Endothelial cell of umbilical vein (primary cell): Measurements from ENCODE around the gene CT47C1. TPM values are rescaled to one million over a fixed set of nuclear protein-coding genes. Genes with fewer than 3 reads are reported as not detected.

ENCODE experiments used
- BruUV-seq: library from RNA; stranded (reverse); fragments of 400-500 nt; replicated peaks from 2 replicates; lab custom pipeline; 2021; lab: Mats Ljungman, UMichigan
- CTCF ChIA-PET: fragments of 300-600, 350-600 bp; sonication (Branson Sonifier 250); formaldehyde crosslinking; loops from one replicate; lab custom pipeline; 2021; ENCODE audit warnings: antibody characterized with exemption, inconsistent platforms; lab: Charles Lee
- POLR2A ChIA-PET: fragments of 300-600, 350-600 bp; sonication (Branson Sonifier 250); formaldehyde crosslinking; loops from one replicate; lab custom pipeline; 2021; ENCODE audit warnings: antibody characterized with exemption, inconsistent platforms; lab: Charles Lee
- DNase-seq: peaks from one replicate; pipeline ENCODE4 v3.0.0-alpha.2; 2011; ENCODE audit warnings: low read depth, low spot score
- FAIRE-seq: peaks from 2 replicates; lab custom pipeline; 2011; peaks lifted over from hg19 to GRCh38; lab: Jason Lieb, UNC
- H2AFZ ChIP-seq: 2 replicates; pipeline ENCODE4 v1.6.0; 2012; ENCODE audit warnings: low read depth, low read length, control low read depth, inconsistent platforms
- H3K27ac ChIP-seq: 2 replicates; pipeline ENCODE4 v1.5.1; 2011; ENCODE audit warnings: low read depth, mild to moderate bottlenecking, control low read depth, low read length, moderate library complexity; ENCODE audit not compliant: insufficient read depth
- H3K27me3 ChIP-seq, 2 experiments: 2 replicates each; pipeline versions ENCODE4 v1.6.0 to v1.6.1; 2011; ENCODE audit warnings: low read length in 2 of 2, mixed read lengths in 1 of 2; ENCODE audit not compliant: control insufficient read depth in 2 of 2, insufficient read depth in 2 of 2
- H3K36me3 ChIP-seq, 2 experiments: 2 replicates in 1 of 2; 3 replicates in 1 of 2; pipeline ENCODE4 v1.5.1; 2011; ENCODE audit warnings: low read length in 2 of 2, mild to moderate bottlenecking in 1 of 2, moderate library complexity in 1 of 2; ENCODE audit not compliant: control insufficient read depth in 2 of 2, insufficient read depth in 2 of 2; ENCODE audit errors: extremely low read depth in 1 of 2
- H3K4me1 ChIP-seq: 3 replicates; pipeline ENCODE4 v1.5.1; 2011; ENCODE audit warnings: mild to moderate bottlenecking, low read length; ENCODE audit not compliant: control insufficient read depth, insufficient read depth; ENCODE audit errors: extremely low read depth
- H3K4me2 ChIP-seq: 2 replicates; pipeline ENCODE4 v1.6.1; 2011; ENCODE audit warnings: low read length, control low read depth, mixed read lengths; ENCODE audit not compliant: insufficient read depth
- H3K4me3 ChIP-seq, 3 experiments: fragments of 200-600 bp in 1 of 3; sonication (generic), shearing (Covaris generic) in 1 of 3; replicated peaks in 1 of 3; 2 replicates each; pipeline ENCODE4 v1.5.1; 2011 to 2016; ENCODE audit warnings: control low read depth in 3 of 3, low read length in 3 of 3, mild to moderate bottlenecking in 2 of 3, inconsistent platforms in 1 of 3, low read depth in 1 of 3, moderate library complexity in 1 of 3; ENCODE audit not compliant: insufficient read depth in 1 of 3
- H3K79me2 ChIP-seq: 2 replicates; pipeline ENCODE4 v1.6.0; 2012; ENCODE audit warnings: low read length, inconsistent platforms; ENCODE audit not compliant: control insufficient read depth, insufficient read depth
- H3K9ac ChIP-seq: replicated peaks from 2 replicates; pipeline ENCODE3; 2011; ENCODE audit warnings: low read length, control low read depth; ENCODE audit not compliant: insufficient read depth; ENCODE audit errors: extremely low read depth
- H3K9me1 ChIP-seq: replicated peaks from 3 replicates; pipeline ENCODE4 v1.6.0; 2011; ENCODE audit warnings: mild to moderate bottlenecking, low read length; ENCODE audit not compliant: control insufficient read depth, insufficient read depth; ENCODE audit errors: extremely low read depth
- H3K9me3 ChIP-seq: replicated peaks from 2 replicates; pipeline ENCODE4 v1.5.1; 2012; ENCODE audit warnings: low read length, inconsistent platforms; ENCODE audit not compliant: control insufficient read depth, insufficient read depth
- H4K20me1 ChIP-seq: replicated peaks from 2 replicates; pipeline ENCODE3; 2011; ENCODE audit warnings: mild to moderate bottlenecking, low read length; ENCODE audit not compliant: control insufficient read depth, insufficient read depth; ENCODE audit errors: extremely low read depth
- EZH2 ChIP-seq: IDR thresholded peaks from 2 replicates; pipeline ENCODE4 v1.6.1; 2012; ENCODE audit warnings: borderline replicate concordance, low read depth, mild to moderate bottlenecking, moderate library complexity, low read length, inconsistent platforms; ENCODE audit not compliant: severe bottlenecking
- FOS ChIP-seq: IDR thresholded peaks from 2 replicates; pipeline ENCODE4 v1.6.1; 2011; ENCODE audit warnings: mild to moderate bottlenecking, low read length, moderate library complexity, borderline replicate concordance; ENCODE audit not compliant: insufficient read depth
- GATA2 ChIP-seq: IDR thresholded peaks from 2 replicates; pipeline ENCODE4 v1.7.0; 2011; ENCODE audit warnings: low read depth, mild to moderate bottlenecking, moderate library complexity, mixed read lengths, low read length; ENCODE audit not compliant: insufficient read length, insufficient read depth
- JUN ChIP-seq: IDR thresholded peaks from 2 replicates; pipeline ENCODE4 v1.6.1; 2011; ENCODE audit warnings: borderline replicate concordance, low read depth; ENCODE audit not compliant: insufficient read length, insufficient read depth
- MYC ChIP-seq: IDR thresholded peaks from one replicate; pipeline ENCODE4 v1.6.1; 2011; ENCODE audit warnings: mild to moderate bottlenecking, low read depth, low read length
- POLR2A ChIP-seq: IDR thresholded peaks from 2 replicates; pipeline ENCODE4 v1.6.1; 2012; ENCODE audit warnings: low read depth, mild to moderate bottlenecking, control low read depth, low read length
- POLR2AphosphoS5 ChIP-seq: IDR thresholded peaks from 2 replicates; pipeline ENCODE4 v1.6.1; 2012; ENCODE audit warnings: low read depth, mild to moderate bottlenecking, control low read depth, low read length, moderate library complexity; ENCODE audit not compliant: insufficient read depth
- dilution Hi-C: fragments of 300-500 bp; cut with MboI; formaldehyde crosslinking; loops from one replicate; pipeline ENCODE4 v1.15.0; 2019; ENCODE audit warnings: low sequenced_read_pairs; ENCODE audit not compliant: extremely low pct_ligation_motif_present
- intact Hi-C: fragments of 100-400 bp; cut with micrococcal nuclease; formaldehyde crosslinking; loops from one replicate; pipeline ENCODE4 v1.10.0; 2022
- polyA plus RNA-seq, 4 experiments: library from polyadenylated mRNA; depleted of rRNA in 3 of 4; stranded (reverse) in 3 of 4; unstranded in 1 of 4; fragments of >200 nt; gene quantifications; 2 replicates each; pipeline versions ENCODE4 v1.2.1 to v1.2.3, GENCODE V29; 2011 to 2012; ENCODE audit warnings: missing spikeins in 1 of 4
- total RNA-seq: library from RNA; stranded (reverse); gene quantifications from 2 replicates; pipeline ENCODE4 v1.2.3, GENCODE V29; 2021
- TF ChIP-seq, protein P1 (sequence below), 2 donors: IDR thresholded peaks; 1 replicate in 1 of 2; 2 replicates in 1 of 2; pipeline ENCODE4 v1.5.1; 2011; ENCODE audit warnings: low read length in 2 of 2, mild to moderate bottlenecking in 2 of 2, moderate library complexity in 2 of 2, control low read depth in 1 of 2, inconsistent platforms in 1 of 2, low read depth in 1 of 2; ENCODE audit not compliant: insufficient read depth in 1 of 2; ENCODE audit errors: extremely low read depth in 1 of 2
- TF ChIP-seq, protein P2 (sequence below): IDR thresholded peaks from 2 replicates; pipeline ENCODE4 v1.6.1; 2011; ENCODE audit not compliant: insufficient read depth, insufficient read length

Gene CT47C1
- total and polyA plus RNA-seq, 2 donors (not counting 3 experiments of a cell fraction or from before 2014, with no cell fraction given): not detected

DNA sequence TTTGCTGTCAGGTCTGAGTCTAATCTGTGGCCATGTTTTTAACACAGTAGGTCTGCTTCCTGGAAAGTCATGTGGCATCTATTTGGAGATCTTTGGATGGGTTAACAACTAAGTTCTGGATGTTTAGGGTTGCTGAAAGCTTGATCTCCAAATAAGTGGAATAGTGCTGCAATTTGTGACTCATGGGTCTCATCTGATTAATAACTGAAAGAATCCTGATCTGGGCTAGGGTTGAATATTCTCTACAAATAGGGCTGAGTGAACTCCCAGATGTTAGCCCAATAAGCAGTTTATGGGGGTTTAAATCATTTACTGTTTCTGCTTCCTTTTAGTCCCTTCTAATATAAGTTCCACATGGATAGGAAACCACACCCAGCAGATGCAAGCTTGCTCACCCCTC, 23.1 kb downstream of the CT47C1 start:
- ChIA-PET CTCF (no interaction called here), POLR2A (no interaction called here)
- Histone ChIP-seq H3K4me1 (no peaks in the 10 kb centered on the region), H4K20me1 (no peaks in the 10 kb centered on the region), H3K9me3 (no peaks in the 10 kb centered on the region), H3K4me2 (no peak overlapping the region), H3K27me3 (no peaks in the 10 kb centered on the region), H3K4me3 (no peak overlapping the region), H3K9me1 (no peaks in the 10 kb centered on the region), H3K36me3 (no peaks in the 10 kb centered on the region), H3K27ac (no peak overlapping the region), H2AFZ (no peak overlapping the region), H3K9ac (no peak overlapping the region), H3K79me2 (no peaks in the 10 kb centered on the region)
- no TSS peak for BruUV-seq
- DNase-seq (no peak), FAIRE-seq (no peak)
- intact Hi-C loops (no loop called here), dilution Hi-C loops (no loop called here)
- TF ChIP-seq MYC: no peak
- TF ChIP-seq, protein P1, sequence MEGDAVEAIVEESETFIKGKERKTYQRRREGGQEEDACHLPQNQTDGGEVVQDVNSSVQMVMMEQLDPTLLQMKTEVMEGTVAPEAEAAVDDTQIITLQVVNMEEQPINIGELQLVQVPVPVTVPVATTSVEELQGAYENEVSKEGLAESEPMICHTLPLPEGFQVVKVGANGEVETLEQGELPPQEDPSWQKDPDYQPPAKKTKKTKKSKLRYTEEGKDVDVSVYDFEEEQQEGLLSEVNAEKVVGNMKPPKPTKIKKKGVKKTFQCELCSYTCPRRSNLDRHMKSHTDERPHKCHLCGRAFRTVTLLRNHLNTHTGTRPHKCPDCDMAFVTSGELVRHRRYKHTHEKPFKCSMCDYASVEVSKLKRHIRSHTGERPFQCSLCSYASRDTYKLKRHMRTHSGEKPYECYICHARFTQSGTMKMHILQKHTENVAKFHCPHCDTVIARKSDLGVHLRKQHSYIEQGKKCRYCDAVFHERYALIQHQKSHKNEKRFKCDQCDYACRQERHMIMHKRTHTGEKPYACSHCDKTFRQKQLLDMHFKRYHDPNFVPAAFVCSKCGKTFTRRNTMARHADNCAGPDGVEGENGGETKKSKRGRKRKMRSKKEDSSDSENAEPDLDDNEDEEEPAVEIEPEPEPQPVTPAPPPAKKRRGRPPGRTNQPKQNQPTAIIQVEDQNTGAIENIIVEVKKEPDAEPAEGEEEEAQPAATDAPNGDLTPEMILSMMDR (IDR thresholded peaks at IDR 0.05; ENCODE audit: extremely low read depth in 1 of 2, insufficient read depth in 1 of 2, low read depth in 1 of 2, low read length in 2 of 2): no peak
- TF ChIP-seq, protein P2, sequence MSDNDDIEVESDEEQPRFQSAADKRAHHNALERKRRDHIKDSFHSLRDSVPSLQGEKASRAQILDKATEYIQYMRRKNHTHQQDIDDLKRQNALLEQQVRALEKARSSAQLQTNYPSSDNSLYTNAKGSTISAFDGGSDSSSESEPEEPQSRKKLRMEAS: no peak
- no peak for TF ChIP-seq POLR2A
- no peak for TF ChIP-seq POLR2AphosphoS5
- no peak for TF ChIP-seq JUN
- no peak for TF ChIP-seq GATA2
- no peak for TF ChIP-seq EZH2
- no peak for TF ChIP-seq FOS
